ENCODE results near the gene HECA. TPM values are rescaled to one million over a fixed set of nuclear protein-coding genes. Genes with fewer than 3 reads are reported as not detected.

Gene HECA, protein sequence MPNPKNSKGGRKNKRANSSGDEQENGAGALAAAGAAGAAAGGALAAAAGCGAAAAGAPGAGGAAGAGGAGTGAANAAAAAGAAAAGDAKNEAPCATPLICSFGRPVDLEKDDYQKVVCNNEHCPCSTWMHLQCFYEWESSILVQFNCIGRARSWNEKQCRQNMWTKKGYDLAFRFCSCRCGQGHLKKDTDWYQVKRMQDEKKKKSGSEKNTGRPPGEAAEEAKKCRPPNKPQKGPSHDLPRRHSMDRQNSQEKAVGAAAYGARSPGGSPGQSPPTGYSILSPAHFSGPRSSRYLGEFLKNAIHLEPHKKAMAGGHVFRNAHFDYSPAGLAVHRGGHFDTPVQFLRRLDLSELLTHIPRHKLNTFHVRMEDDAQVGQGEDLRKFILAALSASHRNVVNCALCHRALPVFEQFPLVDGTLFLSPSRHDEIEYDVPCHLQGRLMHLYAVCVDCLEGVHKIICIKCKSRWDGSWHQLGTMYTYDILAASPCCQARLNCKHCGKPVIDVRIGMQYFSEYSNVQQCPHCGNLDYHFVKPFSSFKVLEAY
- total RNA-seq (2021; fragmentation: NEBNext Ultra II Directional; extraction: Animal tissue kit (Norgen Biotek cat#: 25700)) (8.9 and 9.2 TPM in 2 replicates), polyA plus RNA-seq (2011; rRNA removed) (2.4 TPM in 2 replicates), polyA minus RNA-seq (2011; rRNA and poly(A)+ RNA removed) (7.5 and 8.2 TPM in 2 replicates)
- polyA plus RNA-seq (2011; cell fraction: cytosol; rRNA removed), result 3.8 TPM
- polyA plus RNA-seq (2011; cell fraction: nucleus; rRNA removed), result 2.1 TPM
- 2.3 to 4.5 TPM (median 3.1 TPM) in 4 replicates for polyA plus RNA-seq (2012, experiment 1 of 2)
- 0.38 TPM for polyA plus RNA-seq (2012, experiment 2 of 2)
- 3.3 TPM for polyA plus RNA-seq (2013, experiment 1 of 2)
- 3.3 TPM for polyA plus RNA-seq (2013, experiment 2 of 2)
- 6.4 TPM for polyA minus RNA-seq (2011; cell fraction: cytosol; rRNA and poly(A)+ RNA removed)
- 7.3 TPM for polyA minus RNA-seq (2011; cell fraction: nucleus; rRNA and poly(A)+ RNA removed)
- long read RNA-seq, experiment 1, result 0 reads
- long read RNA-seq, experiment 2, result 0 reads

DNA sequence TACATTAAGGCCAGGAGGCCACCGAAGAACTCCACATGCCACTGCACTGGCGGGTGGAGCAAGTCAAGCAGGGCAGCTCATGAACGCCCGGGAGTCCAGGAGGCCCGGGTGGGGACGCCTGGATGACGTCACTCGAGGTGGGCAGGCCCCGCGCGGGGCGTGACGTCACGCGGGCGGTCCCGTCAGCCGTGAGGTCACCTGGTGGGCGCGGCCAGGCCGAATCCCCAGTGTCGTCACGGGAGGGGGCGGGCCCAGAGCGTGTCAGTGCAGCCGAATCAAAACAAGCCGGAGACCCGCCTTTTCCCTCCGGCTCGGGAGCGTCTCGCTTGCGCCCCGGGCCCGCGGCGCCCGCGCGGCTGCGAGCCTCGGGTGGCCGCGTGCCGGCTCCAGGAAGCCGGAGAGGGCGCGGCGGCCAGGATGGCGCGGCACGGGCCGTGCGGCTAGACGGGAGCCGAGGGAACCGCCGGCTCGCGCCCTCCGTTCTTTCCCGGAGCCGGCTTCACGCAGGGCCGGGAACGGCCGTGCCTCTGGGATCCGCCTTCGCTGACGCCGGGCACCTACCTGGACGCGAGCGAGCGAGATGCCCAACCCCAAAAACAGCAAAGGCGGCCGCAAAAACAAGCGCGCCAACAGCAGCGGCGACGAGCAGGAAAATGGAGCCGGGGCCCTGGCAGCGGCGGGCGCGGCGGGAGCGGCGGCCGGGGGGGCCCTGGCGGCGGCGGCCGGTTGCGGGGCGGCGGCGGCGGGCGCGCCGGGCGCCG is at the start of gene HECA:
HECA (plus strand) TSS at position 264 of the 761 bp plus-strand sequence; CDS start at position 581, 317 bp downstream.
- peak within 1 kb of the TSS; percentile 58 to 83 (median 77) for H3K4me3 ChIP-seq (ENCODE audit: extremely low read depth in 1 of 4, insufficient read depth in 2 of 4, low read depth in 3 of 4, low read length in 4 of 4)
- WGBS, 2 experiments (ENCODE audit: extremely low coverage in 1 of 2, insufficient coverage in 1 of 2, insufficient read length in 1 of 2, insufficient replicate concordance in 2 of 2, low coverage in 1 of 2, low lambda C conversion rate in 2 of 2, missing lambda C conversion rate in 1 of 2), result 3% methylated on average over 100 of the region's 105 CpGs; no CpG with 5 or more reads in 1 of the 2 experiments
- no peak within 1 kb of the TSS for H3K18ac ChIP-seq (ENCODE audit: extremely low read depth, low read length)
- no peaks in the 10 kb centered on the region for H3K9me3 ChIP-seq (ENCODE audit: insufficient read depth in 2 of 2, low read depth in 1 of 2, low read length in 1 of 2)
- ChIA-PET CTCF (ENCODE audit: partially characterized antibody) (interaction anchor here (0.9 to 1.0 kb wide), 2 partner anchors 9 to 230 kb away, joined by 3 read pairs; no protein-coding TSS in a partner anchor), POLR2A (ENCODE audit: partially characterized antibody) (interaction anchor here (1.8 kb wide), 1 partner anchor 10 kb away, joined by 5 read pairs; no protein-coding TSS in a partner anchor)
- peak within 1 kb of the TSS; percentile 68 to 90 (median 77); a peak in 6 of 7 replicates for H3K9ac ChIP-seq (replicated peaks in 1 of 4; ENCODE audit: extremely low read depth in 1 of 4, low read depth in 3 of 4, low read length in 3 of 4)
- H2BK12ac ChIP-seq (ENCODE audit: low read depth, low read length), result 0 out of 2 replicates have a peak within 1 kb of the TSS, but pooled peaks have one; percentile 29
- H4K91ac ChIP-seq (replicated peaks; ENCODE audit: insufficient read length, low read length), result no peak within 1 kb of the TSS
- no peaks in the 10 kb centered on the region for H3K36me3 ChIP-seq (ENCODE audit: control insufficient read depth in 2 of 4, insufficient read depth in 4 of 4, low read length in 3 of 4)
- H3K23ac ChIP-seq (ENCODE audit: insufficient read length), result no peak within 1 kb of the TSS
- H2AFZ ChIP-seq (ENCODE audit: low read length), result peak within 1 kb of the TSS; percentile 94; the same call in 1 of the 2 replicates
- no peaks in the 10 kb centered on the region; the same call in 1 of the 2 replicates for H3K23me2 ChIP-seq (ENCODE audit: low read depth, low read length)
- H2BK15ac ChIP-seq (ENCODE audit: low read length), result no peak within 1 kb of the TSS
- no peak within 1 kb of the TSS for H4K5ac ChIP-seq (ENCODE audit: insufficient read length, low read depth, low read length)
- H3K27me3 ChIP-seq (replicated peaks in 1 of 4; ENCODE audit: control insufficient read depth in 3 of 4, extremely low read depth in 1 of 4, insufficient read depth in 3 of 4, low read length in 3 of 4), result no peaks in the 10 kb centered on the region; a peak in 1 of 7 replicates
- no peak within 1 kb of the TSS for H3K4ac ChIP-seq (replicated peaks; ENCODE audit: insufficient read length, low read depth, low read length)
- H3K56ac ChIP-seq (replicated peaks; ENCODE audit: insufficient read length, low read depth, low read length), result no peak within 1 kb of the TSS
- H3K4me2 ChIP-seq (ENCODE audit: insufficient read depth in 1 of 2, low read depth in 2 of 2, low read length in 2 of 2), result peak within 1 kb of the TSS; percentile 84 to 88
- peaks cover 1 to 3% of the 10 kb centered on the region in 2 experiments for H4K20me1 ChIP-seq (replicated peaks in 1 of 2; ENCODE audit: control insufficient read depth in 1 of 2, insufficient read depth in 2 of 2, low read length in 2 of 2)
- no peak within 1 kb of the TSS for H3K14ac ChIP-seq (ENCODE audit: insufficient read length)
- no peak within 1 kb of the TSS for H2BK120ac ChIP-seq (replicated peaks; ENCODE audit: low read depth, low read length)
- H2AK5ac ChIP-seq (ENCODE audit: low read depth, low read length), result no peak within 1 kb of the TSS
- peaks cover 0 to 14% of the 10 kb centered on the region in 2 experiments; a peak in 2 of 4 replicates for H3K79me2 ChIP-seq (ENCODE audit: control insufficient read depth in 1 of 2, insufficient read depth in 2 of 2, low read length in 2 of 2)
- H2BK5ac ChIP-seq (ENCODE audit: low read depth, low read length), result no peak within 1 kb of the TSS
- peak within 1 kb of the TSS; percentile 42; the same call in 1 of the 2 replicates for H3K27ac ChIP-seq (ENCODE audit: low read depth, low read length)
- 0 out of 7 replicates have a peak, but pooled peaks cover 0 to 5% (median 0%) of the 10 kb centered on the region in 4 experiments for H3K4me1 ChIP-seq (replicated peaks in 1 of 4; ENCODE audit: control insufficient read depth in 3 of 4, insufficient read depth in 4 of 4, low read length in 3 of 4)
- DNase-seq (ENCODE audit: low read depth in 1 of 2, low spot score in 2 of 2) (peak; percentile 65 to 99), FAIRE-seq (no peak)
- H4K8ac ChIP-seq (ENCODE audit: extremely low read depth, insufficient read depth, low read length), result peak within 1 kb of the TSS; percentile 95; the same call in 1 of the 2 replicates
- H3K79me1 ChIP-seq (ENCODE audit: low read depth, low read length), result peaks cover 4% of the 10 kb centered on the region; the same call in 1 of the 2 replicates
- no peak within 1 kb of the TSS for H2BK20ac ChIP-seq (ENCODE audit: low read length)
- no peak for TF ChIP-seq CBX8 (IDR thresholded peaks at IDR 0.05; ENCODE audit: borderline replicate concordance, low read depth, low read length)
- peak in 1 of 2 experiments; percentile 38; a peak in 2 of 4 replicates for TF ChIP-seq HDAC2 (IDR thresholded peaks at IDR 0.05; ENCODE audit: borderline replicate concordance in 1 of 2, low read depth in 2 of 2, low read length in 2 of 2)
- TF ChIP-seq GABPA (IDR thresholded peaks at IDR 0.05; ENCODE audit: borderline replicate concordance, insufficient read depth, low read length), result no peak
- no peak for TF ChIP-seq SRF (IDR thresholded peaks at IDR 0.05; ENCODE audit: low read depth, low read length)
- TF ChIP-seq YY1 (IDR thresholded peaks at IDR 0.05; ENCODE audit: low read depth, low read length), result no peak
- TF ChIP-seq TCF12 (IDR thresholded peaks at IDR 0.05; ENCODE audit: low read depth, low read length), result no peak
